GM21360 (cell line): ENCODE results near the gene CLPX.
"Not testable (repeated sequence)": the region's sequence is repeated elsewhere in the genome, so short reads cannot be mapped to it uniquely, and the experiment has no call there.

Source experiments
- ATAC-seq: cut with Tn5 transposase; IDR thresholded peaks from one replicate; pipeline ENCODE4 v1.9.1; 2021; ENCODE audit warnings: mild to moderate bottlenecking, moderate library complexity; ENCODE audit not compliant: unreplicated experiment

Gene CLPX

DNA sequence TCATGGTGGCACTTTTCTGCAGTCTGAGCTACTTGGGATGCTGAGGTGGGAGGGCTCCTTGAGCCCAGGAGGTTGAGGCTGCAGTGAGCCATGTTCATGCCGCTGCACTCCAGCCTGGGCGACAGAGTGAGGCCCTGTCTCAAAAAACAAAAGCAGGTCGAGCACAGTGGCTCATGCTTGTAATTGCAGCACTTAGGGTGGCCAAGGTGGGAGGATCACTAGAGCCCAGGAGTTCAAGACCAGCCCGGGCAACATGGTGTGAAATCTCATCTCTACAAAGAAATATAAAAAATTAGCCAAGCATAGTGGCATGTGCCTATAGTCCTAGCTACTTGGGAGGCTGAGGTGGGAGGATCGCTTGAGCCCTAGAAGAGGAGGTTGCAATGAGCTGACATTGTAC is 80.1 kb downstream of the CLPX start:
- no peak for ATAC-seq

- ATAC-seq = no peak
These were observed 82.2 kb downstream of the CLPX start for GRCh38 chr15:65102912-65103311.

DNA sequence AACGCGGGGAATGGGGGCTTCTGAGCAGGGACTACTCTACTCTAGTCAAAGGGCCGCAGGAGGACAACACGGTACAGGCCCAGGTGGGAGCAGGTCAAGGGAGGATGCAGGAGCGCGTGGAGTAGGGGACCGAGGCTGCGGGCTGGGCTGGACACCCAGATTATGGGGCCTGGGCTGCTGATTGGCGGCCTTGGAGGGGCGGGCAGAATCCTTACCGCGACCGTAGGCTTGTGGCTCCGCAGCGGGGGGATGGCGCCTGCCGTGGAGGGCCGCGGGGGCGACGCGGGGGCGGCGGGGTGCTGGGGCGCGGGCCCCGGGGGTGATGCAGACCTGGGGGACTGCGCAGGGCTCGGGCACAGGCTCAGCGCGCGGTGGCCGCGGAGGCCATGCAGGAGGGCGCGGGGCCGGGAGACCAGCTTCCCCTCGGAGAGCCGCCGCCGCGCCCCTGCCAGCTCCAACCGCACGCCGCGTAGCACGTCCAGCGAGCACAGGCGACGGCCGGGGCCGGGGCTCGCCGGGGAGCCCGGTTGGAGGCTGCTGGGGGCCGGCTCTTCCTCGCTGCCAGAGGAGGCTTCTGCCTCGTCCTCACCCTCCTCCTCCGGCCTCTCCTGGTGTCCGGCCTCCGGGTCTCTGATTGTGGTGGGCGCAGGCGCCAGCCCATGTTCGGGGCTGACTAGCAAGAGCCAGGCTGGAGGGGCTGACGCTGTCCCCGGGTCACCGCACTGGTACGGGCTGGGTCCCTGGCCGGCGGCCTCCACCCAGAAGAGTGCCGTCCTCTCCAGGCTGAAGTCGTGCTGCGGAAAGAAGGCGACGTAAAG is 83.0 kb downstream of the CLPX start:
- ATAC-seq = no peak

DNA sequence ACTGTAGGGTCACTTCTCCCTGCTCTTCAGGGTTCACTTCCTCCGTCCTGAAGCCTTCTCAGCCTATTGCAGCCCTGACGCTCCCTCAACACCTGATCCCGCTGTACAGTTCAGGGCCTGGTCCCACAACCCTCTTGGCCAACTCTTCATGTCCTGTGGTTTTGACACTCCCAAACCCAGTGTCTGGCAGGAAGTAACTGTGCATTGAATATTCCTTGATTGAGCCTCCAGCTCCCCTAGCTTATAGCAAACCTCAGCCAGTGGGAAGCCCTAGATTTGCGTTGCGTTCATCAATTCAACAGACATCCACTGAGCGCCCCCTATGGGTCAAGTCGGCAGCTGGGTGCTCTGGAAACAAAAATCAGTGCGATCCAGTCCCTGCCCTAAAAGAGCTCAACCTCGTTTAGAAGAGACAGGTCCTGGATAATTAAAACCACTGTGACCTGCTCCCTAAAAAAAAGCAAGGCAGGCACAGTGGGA is 83.7 kb downstream of the CLPX start:
- ATAC-seq = no peak

GRCh38 chr15:65100442-65100841 is 84.7 kb downstream of the CLPX start:
- ATAC-seq = no peak

GRCh38 chr15:65099801-65100200 is 85.3 kb downstream of the CLPX start:
- ATAC-seq = not testable (repeated sequence)

DNA sequence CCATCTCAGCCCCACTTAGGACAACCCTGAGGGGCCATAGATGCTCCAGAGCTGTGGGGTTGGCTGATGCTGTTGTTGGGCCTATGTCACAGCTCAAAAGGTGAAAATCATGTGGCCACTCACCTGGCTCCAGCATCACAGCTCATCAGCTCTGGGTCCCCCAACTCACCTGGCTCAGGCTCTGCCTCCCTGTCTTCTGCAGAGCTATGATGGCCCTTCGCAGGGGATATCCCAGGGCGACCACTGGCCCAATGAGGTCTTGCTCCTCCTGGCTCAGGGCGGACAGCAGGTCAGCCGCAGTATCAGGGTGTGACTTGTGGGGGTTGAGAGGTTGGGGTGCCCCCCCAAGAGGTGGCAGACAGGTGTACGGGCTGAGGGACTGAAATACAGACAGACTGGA is 85.8 kb downstream of the CLPX start:
- ATAC-seq = no peak
